Mesenchymal stem cell (in vitro differentiated cells and primary cell): ENCODE data around the gene LRFN4.

Source experiments
- DNase-seq: peaks from one replicate; pipeline ENCODE4 v3.0.0-alpha.2; 2013
- H2AFZ ChIP-seq: one replicate; pipeline ENCODE4 v1.6.1; 2013; ENCODE audit warnings: low read depth, mild to moderate bottlenecking, control low read depth, inconsistent platforms, low read length, moderate library complexity
- H2AK5ac ChIP-seq: 2 replicates; pipeline ENCODE4 v1.6.1; 2013; ENCODE audit warnings: low read length, moderate library complexity, mild to moderate bottlenecking, inconsistent platforms; ENCODE audit not compliant: severe bottlenecking
- H2BK120ac ChIP-seq: one replicate; pipeline ENCODE4 v1.6.1; 2013; ENCODE audit warnings: low read depth, mild to moderate bottlenecking, inconsistent platforms, low read length, moderate library complexity
- H2BK12ac ChIP-seq, 2 experiments: one replicate each; pipeline ENCODE4 v1.6.1; 2013; ENCODE audit warnings: inconsistent platforms in 2 of 2, low read length in 2 of 2, mild to moderate bottlenecking in 2 of 2, moderate library complexity in 2 of 2, control low read depth in 1 of 2
- H2BK15ac ChIP-seq: one replicate; pipeline ENCODE4 v1.6.1; 2013; ENCODE audit warnings: mild to moderate bottlenecking, low read depth, inconsistent platforms; ENCODE audit not compliant: poor library complexity, severe bottlenecking
- H2BK5ac ChIP-seq: 2 replicates; pipeline ENCODE4 v1.6.1; 2013; ENCODE audit warnings: low read depth, mild to moderate bottlenecking, low read length, control low read depth, inconsistent platforms; ENCODE audit not compliant: poor library complexity, severe bottlenecking
- H3K14ac ChIP-seq, 2 experiments: one replicate each; pipeline ENCODE4 v1.6.1; 2013; ENCODE audit warnings: inconsistent platforms in 2 of 2, low read length in 2 of 2, control low read depth in 1 of 2, mild to moderate bottlenecking in 1 of 2, moderate library complexity in 1 of 2
- H3K18ac ChIP-seq, 2 experiments: one replicate each; pipeline ENCODE4 v1.6.1; 2013; ENCODE audit warnings: inconsistent platforms in 2 of 2, low read length in 2 of 2, control low read depth in 1 of 2, low read depth in 1 of 2, mild to moderate bottlenecking in 1 of 2
- H3K23ac ChIP-seq, 2 experiments: one replicate each; pipeline ENCODE4 v1.6.1; 2013; ENCODE audit warnings: inconsistent platforms in 2 of 2, low read length in 2 of 2, mild to moderate bottlenecking in 2 of 2, moderate library complexity in 2 of 2, control low read depth in 1 of 2
- H3K27ac ChIP-seq: 2 replicates; pipeline ENCODE4 v1.5.1; 2013; ENCODE audit warnings: mild to moderate bottlenecking, moderate library complexity, low read length, control low read depth, inconsistent platforms; ENCODE audit not compliant: poor library complexity, severe bottlenecking
- H3K27me3 ChIP-seq, 2 experiments: 2 replicates each; pipeline versions ENCODE4 v1.6.1 to v1.7.0; 2013; ENCODE audit warnings: low read length in 2 of 2, mild to moderate bottlenecking in 2 of 2, moderate library complexity in 2 of 2, control low read depth in 1 of 2, inconsistent platforms in 1 of 2; ENCODE audit not compliant: control insufficient read depth in 1 of 2, insufficient read depth in 1 of 2
- H3K36me3 ChIP-seq, 2 experiments: 2 replicates each; pipeline versions ENCODE4 v1.6.1 to v1.7.0; 2013; ENCODE audit warnings: low read length in 2 of 2, control low read depth in 1 of 2, inconsistent platforms in 1 of 2, low read depth in 1 of 2, mild to moderate bottlenecking in 1 of 2; ENCODE audit not compliant: insufficient read depth in 2 of 2, control insufficient read depth in 1 of 2
- H3K4ac ChIP-seq, 2 experiments: one replicate each; pipeline ENCODE4 v1.6.1; 2013; ENCODE audit warnings: inconsistent platforms in 2 of 2, low read length in 2 of 2, mild to moderate bottlenecking in 2 of 2, moderate library complexity in 2 of 2, control low read depth in 1 of 2, low read depth in 1 of 2
- H3K4me1 ChIP-seq: 2 replicates; pipeline ENCODE4 v1.6.1; 2013; ENCODE audit warnings: low read depth, low read length, control low read depth; ENCODE audit not compliant: control insufficient read depth, insufficient read depth
- H3K4me2 ChIP-seq: 2 replicates; pipeline ENCODE4 v1.6.1; 2013; ENCODE audit warnings: low read length, mild to moderate bottlenecking, inconsistent platforms; ENCODE audit not compliant: poor library complexity, severe bottlenecking
- H3K4me3 ChIP-seq, 2 experiments: 2 replicates each; pipeline versions ENCODE4 v1.5.1 to v1.7.0; 2013; ENCODE audit warnings: low read length in 2 of 2, mild to moderate bottlenecking in 2 of 2, control low read depth in 1 of 2, low read depth in 1 of 2; ENCODE audit not compliant: insufficient read depth in 1 of 2
- H3K79me1 ChIP-seq: replicated peaks from 2 replicates; pipeline ENCODE4 v1.6.1; 2013; ENCODE audit warnings: mild to moderate bottlenecking, control low read depth, low read length, inconsistent platforms; ENCODE audit not compliant: poor library complexity, severe bottlenecking
- H3K9ac ChIP-seq: 2 replicates; pipeline ENCODE4 v1.7.0; 2013; ENCODE audit warnings: mild to moderate bottlenecking, low read length, moderate library complexity
- H3K9me3 ChIP-seq: 2 replicates; pipeline ENCODE4 v1.7.0; 2013; ENCODE audit warnings: mild to moderate bottlenecking, low read length; ENCODE audit not compliant: control insufficient read depth
- H4K8ac ChIP-seq: one replicate; pipeline ENCODE4 v1.6.1; 2013; ENCODE audit warnings: inconsistent platforms, mild to moderate bottlenecking, low read length, moderate library complexity
- H4K91ac ChIP-seq: one replicate; pipeline ENCODE4 v1.6.1; 2013; ENCODE audit warnings: mild to moderate bottlenecking, low read length, inconsistent platforms
- WGBS: methylation state at CpG from one replicate; pipeline ENCODE4 v1.1.7; 2013; ENCODE audit warnings: mixed read lengths; 5-methylcytosine and 5-hydroxymethylcytosine counted together

LRFN4 gene

DNA sequence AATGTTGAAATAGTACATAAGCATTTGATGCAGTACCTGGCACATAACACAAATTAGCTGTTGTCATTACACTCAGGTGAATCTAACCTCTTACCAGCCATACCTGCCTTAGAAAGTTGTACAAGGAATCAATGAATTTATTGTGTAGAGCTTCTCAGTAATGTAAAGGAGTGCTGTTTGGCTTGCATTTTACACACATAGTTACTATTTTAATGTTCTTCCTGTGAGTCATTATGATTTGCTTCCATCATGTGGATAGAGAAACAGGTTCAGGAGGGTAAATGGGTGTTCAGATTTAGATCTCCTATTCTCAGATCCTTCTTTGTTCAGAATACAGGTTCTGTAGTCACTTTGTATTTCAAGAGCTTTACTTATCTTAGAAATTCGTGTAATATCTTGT, 41.2 kb upstream of the LRFN4 start:
- Histone ChIP-seq H2BK12ac (no peak overlapping the region), H3K14ac (no peak overlapping the region), H2BK15ac (no peak overlapping the region), H3K9me3 (no peaks in the 10 kb centered on the region), H2BK5ac (no peak overlapping the region), H2AFZ (no peak overlapping the region), H3K27ac (no peak overlapping the region), H3K36me3 (peaks cover 0 to 3% of the 10 kb centered on the region in 2 experiments), H4K8ac (no peak overlapping the region), H3K79me1 (peaks cover 4% of the 10 kb centered on the region), H3K4ac (no peak overlapping the region), H3K4me1 (no peaks in the 10 kb centered on the region), H2BK120ac (no peak overlapping the region), H3K27me3 (no peaks in the 10 kb centered on the region), H3K23ac (no peak overlapping the region), H3K18ac (no peak overlapping the region), H4K91ac (no peak overlapping the region), H3K9ac (no peak overlapping the region), H3K4me2 (no peak overlapping the region), H2AK5ac (no peak overlapping the region), H3K4me3 (no peak overlapping the region)
- no peak for DNase-seq
- 84% methylated on average over 1 of the region's 1 CpG for WGBS

DNA sequence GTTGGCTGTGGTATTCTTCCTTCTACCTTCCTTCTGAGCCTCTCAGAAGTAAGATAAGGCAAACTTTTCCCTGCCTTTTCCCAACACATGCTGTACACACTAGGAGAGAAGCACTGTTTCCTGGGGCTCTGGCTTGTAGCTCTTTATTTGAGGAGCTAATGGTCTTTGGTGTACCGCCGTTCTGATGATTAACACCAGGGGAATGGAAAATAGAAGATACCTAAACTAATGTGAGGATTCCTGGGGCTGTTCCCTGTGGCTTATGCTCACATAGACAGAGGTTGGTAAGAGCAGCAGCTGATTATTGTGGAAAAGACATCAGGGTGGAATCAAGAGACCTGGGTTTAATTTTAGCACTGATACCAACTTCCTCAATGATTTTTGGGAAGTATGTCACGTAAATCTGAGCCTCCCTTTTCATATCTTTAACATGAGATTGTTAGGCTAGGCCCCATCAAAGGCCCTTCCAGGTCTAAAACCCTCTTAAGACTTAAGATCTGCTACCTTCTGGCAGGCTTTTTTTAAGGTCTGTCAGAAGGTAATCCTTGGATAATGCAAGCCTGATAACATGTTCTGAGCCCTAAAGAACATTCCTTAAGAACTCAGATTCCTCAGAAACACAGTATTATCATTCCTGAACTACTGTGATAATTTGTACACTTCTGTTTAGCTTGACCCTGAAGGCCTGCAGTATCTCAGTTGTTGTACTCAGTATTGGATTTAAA, 38.5 kb upstream of the LRFN4 start:
- Histone ChIP-seq H3K23ac (no peak overlapping the region), H2BK15ac (no peak overlapping the region), H2BK5ac (no peak overlapping the region), H4K91ac (no peak overlapping the region), H2BK120ac (no peak overlapping the region), H4K8ac (no peak overlapping the region), H3K9ac (no peak overlapping the region), H3K4me3 (no peak overlapping the region), H3K27me3 (no peaks in the 10 kb centered on the region), H3K27ac (peak overlapping the region; percentile 25), H2AK5ac (no peak overlapping the region), H2AFZ (no peak overlapping the region), H3K18ac (no peak overlapping the region), H3K4me1 (no peaks in the 10 kb centered on the region), H3K36me3 (peaks cover 0 to 6% of the 10 kb centered on the region in 2 experiments), H3K4me2 (no peak overlapping the region), H2BK12ac (no peak overlapping the region), H3K4ac (no peak overlapping the region), H3K79me1 (no peaks in the 10 kb centered on the region), H3K14ac (no peak overlapping the region), H3K9me3 (no peaks in the 10 kb centered on the region)
- no peak for DNase-seq
- WGBS, result 92% methylated on average over 3 of the region's 3 CpGs

- Histone ChIP-seq H2BK12ac (no peak overlapping the region), H2BK120ac (no peak overlapping the region)
These were observed 36.5 kb upstream of the LRFN4 start for GRCh38 chr11:66820381-66820780.

DNA sequence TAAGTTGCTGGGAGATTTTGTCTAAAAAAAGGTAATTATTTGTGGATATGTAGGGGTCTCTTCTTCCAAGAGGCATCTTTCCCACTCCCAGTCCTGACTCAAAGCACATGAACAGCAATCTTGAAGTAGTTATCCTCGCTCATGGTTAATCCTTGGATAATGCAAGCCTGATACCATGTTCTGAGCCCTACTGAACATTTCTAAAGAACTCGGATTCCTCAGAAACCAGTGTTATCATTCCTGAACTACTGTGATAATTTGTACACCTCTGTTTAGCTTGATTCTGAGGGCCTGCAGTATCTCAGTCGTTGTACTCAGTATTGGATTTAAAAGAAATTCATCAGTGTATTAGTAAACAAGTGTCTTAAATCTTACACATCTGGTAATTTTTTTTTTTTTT, 36.0 kb upstream of the LRFN4 start:
- Histone ChIP-seq H3K14ac (no peak overlapping the region), H3K27ac (no peak overlapping the region), H3K27me3 (no peaks in the 10 kb centered on the region), H3K9ac (no peak overlapping the region), H3K23ac (no peak overlapping the region), H4K8ac (no peak overlapping the region), H2BK5ac (no peak overlapping the region), H2BK15ac (no peak overlapping the region), H2AFZ (no peak overlapping the region), H4K91ac (no peak overlapping the region), H3K36me3 (peaks cover 0 to 6% of the 10 kb centered on the region in 2 experiments), H3K4me2 (no peak overlapping the region), H3K79me1 (peaks cover 2% of the 10 kb centered on the region), H2BK120ac (no peak overlapping the region), H3K4me1 (no peaks in the 10 kb centered on the region), H3K4ac (no peak overlapping the region), H2BK12ac (no peak overlapping the region), H3K9me3 (no peaks in the 10 kb centered on the region), H3K4me3 (no peak overlapping the region), H3K18ac (no peak overlapping the region), H2AK5ac (no peak overlapping the region)
- DNase-seq, result no peak
- 100% methylated on average over 1 of the region's 3 CpGs for WGBS

More at GRCh38 chr11:66820381-66820780, 36.5 kb upstream of the LRFN4 start:
- no peak overlapping the region for H4K8ac ChIP-seq
- H3K9ac ChIP-seq, result no peak overlapping the region
- peaks cover 0 to 6% of the 10 kb centered on the region in 2 experiments for H3K36me3 ChIP-seq
- no peak overlapping the region for H2BK15ac ChIP-seq
- H3K14ac ChIP-seq, result no peak overlapping the region
- no peak overlapping the region for H2BK5ac ChIP-seq
- no peak overlapping the region for H2AK5ac ChIP-seq
- no peak overlapping the region for H2AFZ ChIP-seq
- no peak overlapping the region for H3K23ac ChIP-seq
- DNase-seq, result no peak
- H3K4me1 ChIP-seq, result no peaks in the 10 kb centered on the region
- H3K18ac ChIP-seq, result no peak overlapping the region
- H3K4me3 ChIP-seq, result no peak overlapping the region
- WGBS, result 100% methylated on average over 2 of the region's 3 CpGs
- no peak overlapping the region for H3K4ac ChIP-seq
- H3K27ac ChIP-seq, result no peak overlapping the region
- no peaks in the 10 kb centered on the region for H3K9me3 ChIP-seq
- H3K79me1 ChIP-seq, result peaks cover 1% of the 10 kb centered on the region
- no peaks in the 10 kb centered on the region for H3K27me3 ChIP-seq
- no peak overlapping the region for H3K4me2 ChIP-seq
- no peak overlapping the region for H4K91ac ChIP-seq
